Natural killer cell (primary cell): ENCODE data around the gene COL15A1. TPM values are rescaled to one million over a fixed set of nuclear protein-coding genes. Genes with fewer than 3 reads are reported as not detected.

Experiments
- ATAC-seq, 3 donors: fragments of 150-1000 bp in 2 of 3; fragments of 200-7000 bp in 1 of 3; cut with Tn5 transposase; 1 replicate in 1 of 3; 2 replicates in 2 of 3; pipeline ENCODE4 v1.10.0; 2021; ENCODE audit warnings: mild to moderate bottlenecking in 2 of 3, moderate library complexity in 2 of 3
- DNase-seq, 2 donors: peaks; one replicate each; pipeline versions ENCODE4 v3.0.0 to v3.0.0-alpha.2; 2013 to 2021; ENCODE audit warnings: mixed read lengths in 1 of 2
- H3K27ac ChIP-seq: one replicate; pipeline ENCODE4 v1.5.1; 2013; ENCODE audit warnings: mild to moderate bottlenecking, low read length
- H3K27me3 ChIP-seq: one replicate; pipeline ENCODE4 v1.6.1; 2013; ENCODE audit warnings: low read length; ENCODE audit not compliant: control insufficient read depth, insufficient read depth
- H3K36me3 ChIP-seq: one replicate; pipeline ENCODE4 v1.6.1; 2013; ENCODE audit warnings: low read length; ENCODE audit not compliant: control insufficient read depth, insufficient read depth
- H3K4me1 ChIP-seq: one replicate; pipeline ENCODE4 v1.6.1; 2013; ENCODE audit warnings: low read length; ENCODE audit not compliant: control insufficient read depth, insufficient read depth
- H3K4me3 ChIP-seq: one replicate; pipeline ENCODE4 v1.5.1; 2013; ENCODE audit warnings: low read length
- H3K9me3 ChIP-seq: one replicate; pipeline ENCODE4 v1.6.1; 2013; ENCODE audit warnings: low read length; ENCODE audit not compliant: control insufficient read depth, insufficient read depth
- H3K27ac Mint-ChIP-seq, 2 donors: one replicate each; pipeline ENCODE4 v1.8.0; 2022; ENCODE audit warnings: mild to moderate bottlenecking in 2 of 2, mixed read lengths in 2 of 2, moderate library complexity in 1 of 2
- H3K27me3 Mint-ChIP-seq, 2 donors: one replicate each; pipeline ENCODE4 v1.8.0; 2022; ENCODE audit warnings: low read depth in 2 of 2, mixed read lengths in 2 of 2
- H3K36me3 Mint-ChIP-seq: one replicate; pipeline ENCODE4 v1.8.0; 2022; ENCODE audit warnings: mixed read lengths
- H3K4me1 Mint-ChIP-seq, 2 donors: one replicate each; pipeline ENCODE4 v1.8.0; 2022; ENCODE audit warnings: mixed read lengths in 2 of 2
- H3K4me3 Mint-ChIP-seq: one replicate; pipeline ENCODE4 v1.8.0; 2022; ENCODE audit warnings: mild to moderate bottlenecking, moderate library complexity, mixed read lengths
- H3K9me3 Mint-ChIP-seq, 2 donors: one replicate each; pipeline ENCODE4 v1.8.0; 2022; ENCODE audit warnings: mixed read lengths in 2 of 2
- WGBS: methylation state at CpG from one replicate; pipeline ENCODE4 v1.1.7; 2013; ENCODE audit warnings: missing lambda C conversion rate; ENCODE audit not compliant: insufficient coverage; 5-methylcytosine and 5-hydroxymethylcytosine counted together
- intact Hi-C: fragments of 100-400 bp; cut with micrococcal nuclease; formaldehyde crosslinking; loops from one replicate; pipeline ENCODE4 v1.14.2; 2022
- total RNA-seq, 4 donors: library from RNA; stranded (reverse); fragments of 120-200 nt in 1 of 4; gene quantifications; one replicate each; pipeline versions ENCODE4 v1.2.3 to v1.2.4, GENCODE V29; 2013 to 2022
- TF ChIP-seq, protein P1 (sequence below): fragments of 200-600 bp; IDR thresholded peaks from one replicate; pipeline ENCODE4 v1.8.0; 2022; ENCODE audit warnings: antibody characterized with exemption

Gene COL15A1
- total RNA-seq, 3 donors from 2014 or later (not counting 1 experiment from before 2014, with no cell fraction given) = 0.18 to 0.82 (median 0.19) TPM

GRCh38 chr9:98935071-98935505 is 8.6 kb upstream of the COL15A1 start:
- WGBS = 60% methylated on average over 3 of the region's 3 CpGs
- H3K4me3 ChIP-seq = no peak overlapping the region
- no peak overlapping the region for H3K27ac Mint-ChIP-seq
- H3K36me3 ChIP-seq = no peaks in the 10 kb centered on the region
- H3K9me3 Mint-ChIP-seq = no peaks in the 10 kb centered on the region
- H3K4me3 Mint-ChIP-seq = no peak overlapping the region
- no peaks in the 10 kb centered on the region for H3K27me3 ChIP-seq
- H3K4me1 ChIP-seq = no peaks in the 10 kb centered on the region
- DNase-seq (no peak), ATAC-seq (no peak)
- H3K27me3 Mint-ChIP-seq = peaks cover 13 to 40% of the 10 kb centered on the region in 2 donors
- TF ChIP-seq, protein P1, sequence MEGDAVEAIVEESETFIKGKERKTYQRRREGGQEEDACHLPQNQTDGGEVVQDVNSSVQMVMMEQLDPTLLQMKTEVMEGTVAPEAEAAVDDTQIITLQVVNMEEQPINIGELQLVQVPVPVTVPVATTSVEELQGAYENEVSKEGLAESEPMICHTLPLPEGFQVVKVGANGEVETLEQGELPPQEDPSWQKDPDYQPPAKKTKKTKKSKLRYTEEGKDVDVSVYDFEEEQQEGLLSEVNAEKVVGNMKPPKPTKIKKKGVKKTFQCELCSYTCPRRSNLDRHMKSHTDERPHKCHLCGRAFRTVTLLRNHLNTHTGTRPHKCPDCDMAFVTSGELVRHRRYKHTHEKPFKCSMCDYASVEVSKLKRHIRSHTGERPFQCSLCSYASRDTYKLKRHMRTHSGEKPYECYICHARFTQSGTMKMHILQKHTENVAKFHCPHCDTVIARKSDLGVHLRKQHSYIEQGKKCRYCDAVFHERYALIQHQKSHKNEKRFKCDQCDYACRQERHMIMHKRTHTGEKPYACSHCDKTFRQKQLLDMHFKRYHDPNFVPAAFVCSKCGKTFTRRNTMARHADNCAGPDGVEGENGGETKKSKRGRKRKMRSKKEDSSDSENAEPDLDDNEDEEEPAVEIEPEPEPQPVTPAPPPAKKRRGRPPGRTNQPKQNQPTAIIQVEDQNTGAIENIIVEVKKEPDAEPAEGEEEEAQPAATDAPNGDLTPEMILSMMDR = no peak
- H3K4me1 Mint-ChIP-seq = no peaks in the 10 kb centered on the region
- H3K36me3 Mint-ChIP-seq = no peaks in the 10 kb centered on the region
- no peak overlapping the region for H3K27ac ChIP-seq
- no peaks in the 10 kb centered on the region for H3K9me3 ChIP-seq
- intact Hi-C loops = no loop called here

DNA sequence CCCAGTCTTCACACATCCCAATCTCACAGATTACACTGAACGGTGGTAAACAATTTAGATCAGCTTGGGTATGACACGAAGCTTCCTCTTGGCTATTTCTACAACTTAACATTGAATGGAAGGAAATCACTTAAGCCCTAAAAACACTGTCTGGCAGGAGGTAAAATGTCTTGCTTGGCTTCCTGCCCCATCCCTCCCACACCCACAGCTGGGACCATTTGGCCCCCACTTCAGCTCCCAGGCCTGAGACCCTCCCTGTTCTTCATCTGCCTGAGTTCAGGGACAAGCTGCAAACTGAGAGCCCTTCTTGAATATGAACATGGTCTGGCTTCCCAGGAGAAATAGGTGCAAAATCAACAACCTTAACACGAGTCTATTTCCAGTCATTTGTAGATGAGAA is 3.4 kb upstream of the COL15A1 start:
- Histone ChIP-seq H3K9me3 (no peaks in the 10 kb centered on the region), H3K4me3 (no peak overlapping the region), H3K27me3 (peaks cover 14% of the 10 kb centered on the region), H3K36me3 (no peaks in the 10 kb centered on the region), H3K27ac (no peak overlapping the region), H3K4me1 (peaks cover 7% of the 10 kb centered on the region)
- Mint-ChIP-seq H3K27me3 (peaks cover 51 to 65% of the 10 kb centered on the region in 2 donors), H3K27ac (no peak overlapping the region), H3K4me1 (peaks cover 0 to 6% of the 10 kb centered on the region in 2 donors), H3K36me3 (no peaks in the 10 kb centered on the region), H3K9me3 (no peaks in the 10 kb centered on the region), H3K4me3 (no peak overlapping the region)
- DNase-seq (no peak), ATAC-seq (no peak)
- intact Hi-C loops = no loop called here
- TF ChIP-seq, protein P1 = no peak
- 66% methylated on average over 3 of the region's 3 CpGs for WGBS

GRCh38 chr9:98941946-98942523 is 1.7 kb upstream of the COL15A1 start:
- Histone ChIP-seq H3K27ac (no peak overlapping the region), H3K4me3 (no peak overlapping the region), H3K9me3 (no peaks in the 10 kb centered on the region), H3K4me1 (peaks cover 7% of the 10 kb centered on the region), H3K27me3 (peaks cover 24% of the 10 kb centered on the region), H3K36me3 (no peaks in the 10 kb centered on the region)
- no peak overlapping the region for H3K4me3 Mint-ChIP-seq
- no peaks in the 10 kb centered on the region for H3K9me3 Mint-ChIP-seq
- intact Hi-C loops = no loop called here
- ATAC-seq = no peak
- H3K27ac Mint-ChIP-seq = no peak overlapping the region
- no peaks in the 10 kb centered on the region for H3K36me3 Mint-ChIP-seq
- TF ChIP-seq, protein P1 = no peak
- H3K27me3 Mint-ChIP-seq = peaks cover 53 to 62% of the 10 kb centered on the region in 2 donors
- DNase-seq = no peak
- peaks cover 0 to 6% of the 10 kb centered on the region in 2 donors for H3K4me1 Mint-ChIP-seq
- WGBS = 88% methylated on average over 6 of the region's 8 CpGs
